ENCODE measurements around the gene KIF1A.

DNA sequence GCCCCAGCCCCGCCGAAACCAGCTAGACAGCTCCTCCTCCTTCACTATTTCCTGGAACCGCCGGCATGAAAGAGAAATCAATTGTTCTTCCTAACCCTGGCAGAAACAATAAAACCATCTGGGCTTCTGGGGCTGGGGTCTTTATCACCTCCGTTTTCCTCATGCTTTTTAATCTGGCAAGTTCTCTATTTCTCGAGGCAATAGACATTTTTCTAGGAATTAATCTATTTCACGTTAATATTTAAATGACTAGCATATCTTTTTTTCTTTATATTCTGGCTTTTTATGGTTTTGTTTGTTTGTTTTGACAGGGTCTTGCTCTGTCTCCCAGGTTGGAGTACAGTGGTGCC lies 1.4 kb upstream of the KIF1A start:
- no peak for TF ChIP-seq CTCF (IDR thresholded peaks at IDR 0.05; ENCODE audit: low read length)
- no peak for TF ChIP-seq EZH2 (IDR thresholded peaks at IDR 0.05; ENCODE audit: borderline replicate concordance, low read length)

Measured in OCI-LY1 (cell line).